ENCODE data around the gene HOXA1. TPM values are rescaled to one million over a fixed set of nuclear protein-coding genes. Genes with fewer than 3 reads are reported as not detected.

Gene HOXA1
- total RNA-seq, 4 donors from 2014 or later: 0.67 to 0.78 TPM; not detected in 2

- no peak for TF ChIP-seq CTCF (IDR thresholded peaks at IDR 0.05)
- no peak for TF ChIP-seq POLR2A (IDR thresholded peaks at IDR 0.05)
- Histone ChIP-seq H3K9me3 (no peaks in the 10 kb centered on the region), H3K27me3 (peaks cover 43% of the 10 kb centered on the region), H3K4me1 (peaks cover 0 to 9% of the 10 kb centered on the region in 2 donors), H3K36me3 (no peaks in the 10 kb centered on the region), H3K27ac (peak overlapping the region; percentile 39 to 93 (median 82)), H3K4me3 (replicated peaks in 1 of 3) (no peak overlapping the region)
- intact Hi-C loops (cut with DNase I): no loop called here
- 21 to 38% methylated on average over 13 of the region's 13 CpGs for WGBS, 2 donors
- DNase-seq: no peak
Observed at GRCh38 chr7:27105301-27106031, 9.7 kb upstream of the HOXA1 start.

- WGBS, 2 donors: 14 to 22% methylated on average over 13 of the region's 13 CpGs
- peak overlapping the region; percentile 53 to 83 (median 54) for H3K27ac ChIP-seq
- peaks cover 0 to under 1% of the 10 kb centered on the region in 2 donors for H3K4me1 ChIP-seq
- H3K4me3 ChIP-seq (replicated peaks in 1 of 3): no peak overlapping the region
- H3K27me3 ChIP-seq: peaks cover 48% of the 10 kb centered on the region
- no peak for DNase-seq
- intact Hi-C loops (cut with DNase I): no loop called here
- H3K9me3 ChIP-seq: no peaks in the 10 kb centered on the region
- H3K36me3 ChIP-seq: no peaks in the 10 kb centered on the region
- TF ChIP-seq POLR2A (IDR thresholded peaks at IDR 0.05) (no peak), CTCF (IDR thresholded peaks at IDR 0.05) (no peak)
Observed at GRCh38 chr7:27104341-27105058, 8.7 kb upstream of the HOXA1 start.

- intact Hi-C loops (cut with DNase I): no loop called here
Observed at GRCh38 chr7:27103489-27104226, 7.9 kb upstream of the HOXA1 start.

GRCh38 chr7:27102581-27103442, 7.0 kb upstream of the HOXA1 start, which contains the start of gene HOXA2:
TSS of gene HOXA2 (minus strand) at chr7:27102683. CDS start at chr7:27102500, 183 bp downstream.
- TF ChIP-seq CTCF (IDR thresholded peaks at IDR 0.05) (no peak), POLR2A (IDR thresholded peaks at IDR 0.05) (peak in 1 of 2 donors; percentile 37)
- Histone ChIP-seq H3K4me3 (replicated peaks in 1 of 3) (peak within 1 kb of the TSS in 1 of 3 donors; percentile 18), H3K36me3 (no peaks in the 10 kb centered on the region), H3K9me3 (no peaks in the 10 kb centered on the region), H3K4me1 (no peaks in the 10 kb centered on the region), H3K27ac (peak within 1 kb of the TSS; percentile 53 to 83 (median 54)), H3K27me3 (peaks cover 48% of the 10 kb centered on the region)
- intact Hi-C loops (cut with DNase I): no loop called here
- 10% methylated on average over 27 to 29 of the region's 29 CpGs for WGBS, 2 donors
- DNase-seq: no peak

More at GRCh38 chr7:27103489-27104226, 7.9 kb upstream of the HOXA1 start:
- no peak for TF ChIP-seq CTCF (IDR thresholded peaks at IDR 0.05)
- TF ChIP-seq POLR2A (IDR thresholded peaks at IDR 0.05): peak in 1 of 2 donors; percentile 7
- H3K9me3 ChIP-seq: no peaks in the 10 kb centered on the region
- H3K36me3 ChIP-seq: no peaks in the 10 kb centered on the region
- peaks cover 51% of the 10 kb centered on the region for H3K27me3 ChIP-seq
- H3K4me1 ChIP-seq: no peaks in the 10 kb centered on the region
- WGBS, 2 donors: 7 to 10% methylated on average over 35 of the region's 35 CpGs
- H3K4me3 ChIP-seq (replicated peaks in 1 of 3): no peak overlapping the region
- DNase-seq: no peak
- H3K27ac ChIP-seq: peak overlapping the region; percentile 53 to 83 (median 54)

All from thyroid gland (tissue), 4 donors.